Spleen (tissue), 7 donors: ENCODE data around the gene C7orf33.
"Not testable (repeated sequence)": the region's sequence is repeated elsewhere in the genome, so short reads cannot be mapped to it uniquely, and the experiment has no call there.

Source experiments
- CTCF ChIP-seq, 11 experiments: fragments of 200-600 bp in 7 of 11; fragments of 450-650 bp in 4 of 11; sonication (generic) in 4 of 11; IDR thresholded peaks in 8 of 11; conservative IDR thresholded peaks in 3 of 11; 1 replicate in 7 of 11; 2 replicates in 4 of 11; pipeline versions ENCODE4 v1.4.0 to v1.8.0; 2016 to 2021; ENCODE audit warnings: antibody characterized with exemption in 11 of 11, inconsistent platforms in 4 of 11, mild to moderate bottlenecking in 1 of 11
- POLR2A ChIP-seq, 3 donors: fragments of 450-650 bp; IDR thresholded peaks; one replicate each; pipeline ENCODE4 v1.5.1; 2017; ENCODE audit warnings: antibody characterized with exemption in 3 of 3, mild to moderate bottlenecking in 1 of 3
- POLR2AphosphoS5 ChIP-seq, 3 donors: sonication (generic); formaldehyde crosslinking; IDR thresholded peaks; one replicate each; pipeline ENCODE4 v1.5.1; 2017; ENCODE audit warnings: antibody characterized with exemption in 3 of 3
- donor health status: DM: no; HTN: no; CAD: no; lungs with moderate emphysema.
- donor health status: DM: no; HTN: no; CAD: no.
- donor health status: DM: no; HTN: no; CAD: no.

DNA sequence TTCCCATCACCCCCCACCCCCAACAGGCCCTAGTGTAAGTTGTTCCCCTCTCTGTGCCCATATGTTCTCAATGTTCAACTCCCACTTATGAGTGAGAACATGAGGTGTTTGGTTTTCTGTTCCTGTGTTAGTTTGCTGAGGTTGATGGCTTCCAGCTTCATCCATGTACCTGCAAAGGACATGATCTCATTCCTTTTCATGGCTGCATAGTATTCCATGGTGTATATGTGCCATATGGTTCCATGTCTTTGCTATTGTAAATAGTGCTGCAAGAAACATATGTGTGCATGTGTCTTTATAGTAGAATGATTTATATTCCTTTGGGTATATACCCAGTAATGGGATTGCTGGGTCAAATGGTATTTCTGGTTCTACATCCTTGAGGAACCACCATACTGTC is 17.0 kb upstream of the C7orf33 start:
- TF ChIP-seq CTCF (IDR thresholded peaks at IDR 0.05 in 8 of 11, conservative IDR thresholded peaks at IDR 0.05 in 3 of 11); POLR2A (IDR thresholded peaks at IDR 0.05); POLR2AphosphoS5 (IDR thresholded peaks at IDR 0.05): not testable (repeated sequence)
